ENCODE results near the gene CLK1. TPM values are rescaled to one million over a fixed set of nuclear protein-coding genes. Genes with fewer than 3 reads are reported as not detected.

The CLK1 gene
- polyA plus RNA-seq = 100 to 1,000 TPM in 3 of 4 donors, 10 to 100 TPM in 1; 76.0 to 281 (median 187) TPM
- long read RNA-seq, donor 1 = 0 reads
- long read RNA-seq, donor 2, partial matches to known transcripts = 10 of 26 reads
- long read RNA-seq, donor 2, other reads (novel, unspliced or antisense) = 0 of 26 reads
- long read RNA-seq, donor 3, transcript CLK1-214 (3 exons, 480 nt) = minor isoform, 5 of 45 reads
- long read RNA-seq, donor 3, transcript CLK1-201 (13 exons, 1,888 nt) = minor isoform, 5 of 45 reads
- long read RNA-seq, donor 3, transcript CLK1-208 (2 exons, 484 nt) = major isoform, 6 of 45 reads
- long read RNA-seq, donor 3, partial matches to known transcripts = 27 of 45 reads
- long read RNA-seq, donor 3, other reads (novel, unspliced or antisense) = 0 of 45 reads
- long read RNA-seq, donor 4, partial matches to known transcripts = 0 of 1 reads
- long read RNA-seq, donor 4, other reads (novel, unspliced or antisense) = 0 of 1 reads
- long read RNA-seq, donor 5, partial matches to known transcripts = 0 of 9 reads
- long read RNA-seq, donor 5, other reads (novel, unspliced or antisense) = 0 of 9 reads
- long read RNA-seq, donor 6, transcript CLK1-210 (11 exons, 3,208 nt) = minor isoform, 6 of 42 reads
- long read RNA-seq, donor 6, transcript CLK1-201 (13 exons, 1,888 nt) = major isoform, 14 of 42 reads
- long read RNA-seq, donor 6, partial matches to known transcripts = 16 of 42 reads
- long read RNA-seq, donor 6, other reads (novel, unspliced or antisense) = 0 of 42 reads
- long read RNA-seq, donor 7 = 0 reads
- long read RNA-seq, donor 8, partial matches to known transcripts = 0 of 8 reads
- long read RNA-seq, donor 8, other reads (novel, unspliced or antisense) = 0 of 8 reads
- long read RNA-seq, donor 9, transcript CLK1-201 (13 exons, 1,888 nt) = major isoform, 6 of 8 reads
- long read RNA-seq, donor 9, partial matches to known transcripts = 0 of 8 reads
- long read RNA-seq, donor 9, other reads (novel, unspliced or antisense) = 0 of 8 reads
- long read RNA-seq, donor 10, transcript CLK1-214 (3 exons, 480 nt) = minor isoform, 6 of 93 reads
- long read RNA-seq, donor 10, transcript CLK1-210 (11 exons, 3,208 nt) = minor isoform, 7 of 93 reads
- long read RNA-seq, donor 10, transcript CLK1-201 (13 exons, 1,888 nt) = major isoform, 25 of 93 reads
- long read RNA-seq, donor 10, partial matches to known transcripts = 44 of 93 reads
- long read RNA-seq, donor 10, other reads (novel, unspliced or antisense) = 0 of 93 reads

- 0 to 1% (median 1%) methylated on average over 80 to 89 of the region's 89 CpGs for WGBS, 3 donors
- H3K36me3 ChIP-seq (ENCODE audit: control insufficient read depth in 3 of 3, insufficient read depth in 2 of 3, low read depth in 1 of 3, low read length in 3 of 3) = peaks cover 2 to 19% (median 10%) of the 10 kb centered on the region in 3 donors
- no peaks in the 10 kb centered on the region for H3K9me3 ChIP-seq (ENCODE audit: control insufficient read depth in 2 of 2, insufficient read depth in 1 of 2, low read depth in 1 of 2, low read length in 1 of 2)
- no peaks in the 10 kb centered on the region for H3K27me3 ChIP-seq (ENCODE audit: control insufficient read depth in 3 of 3, insufficient read depth in 3 of 3, low read length in 3 of 3)
- H3K27ac ChIP-seq (ENCODE audit: low read depth in 1 of 3, low read length in 2 of 3) = peak within 1 kb of the TSS; percentile 98 to 100 (median 100)
- DNase-seq (peak; percentile 94 to 99), FAIRE-seq (no peak)
- H3K4me1 ChIP-seq (ENCODE audit: control insufficient read depth in 3 of 3, insufficient read depth in 2 of 3, low read depth in 1 of 3, low read length in 2 of 3) = peaks cover 0 to 13% (median 3%) of the 10 kb centered on the region in 3 donors
- H3K4me3 ChIP-seq (ENCODE audit: low read depth in 1 of 3, low read length in 3 of 3) = peak within 1 kb of the TSS; percentile 91 to 99 (median 93)
Observed at GRCh38 chr2:200864176-200865034, at the start of gene CLK1. Gene CLK1 (minus strand): TSS chr2:200864658. CDS start chr2:200861862, 2,796 bp downstream.

- Histone ChIP-seq H3K36me3 (ENCODE audit: control insufficient read depth in 3 of 3, insufficient read depth in 2 of 3, low read depth in 1 of 3, low read length in 3 of 3) (peaks cover 10 to 29% (median 12%) of the 10 kb centered on the region in 3 donors), H3K4me3 (ENCODE audit: low read depth in 1 of 3, low read length in 3 of 3) (no peak overlapping the region), H3K27me3 (ENCODE audit: control insufficient read depth in 3 of 3, insufficient read depth in 3 of 3, low read length in 3 of 3) (no peaks in the 10 kb centered on the region), H3K27ac (ENCODE audit: low read depth in 1 of 3, low read length in 2 of 3) (no peak overlapping the region), H3K4me1 (ENCODE audit: control insufficient read depth in 3 of 3, insufficient read depth in 2 of 3, low read depth in 1 of 3, low read length in 2 of 3) (no peaks in the 10 kb centered on the region), H3K9me3 (ENCODE audit: control insufficient read depth in 2 of 2, insufficient read depth in 1 of 2, low read depth in 1 of 2, low read length in 1 of 2) (no peaks in the 10 kb centered on the region)
- no peak for FAIRE-seq
- DNase-seq = no peak
Observed at GRCh38 chr2:200913654-200914053, 49.2 kb upstream of the CLK1 start.

- 97 to 99% (median 98%) methylated on average over 4 of the region's 4 CpGs for WGBS, 3 donors
- peaks cover 10 to 34% (median 14%) of the 10 kb centered on the region in 3 donors for H3K36me3 ChIP-seq (ENCODE audit: control insufficient read depth in 3 of 3, insufficient read depth in 2 of 3, low read depth in 1 of 3, low read length in 3 of 3)
- FAIRE-seq (no peak), DNase-seq (no peak)
- H3K27ac ChIP-seq (ENCODE audit: low read depth in 1 of 3, low read length in 2 of 3) = no peak overlapping the region
- no peaks in the 10 kb centered on the region for H3K27me3 ChIP-seq (ENCODE audit: control insufficient read depth in 3 of 3, insufficient read depth in 3 of 3, low read length in 3 of 3)
- no peaks in the 10 kb centered on the region for H3K9me3 ChIP-seq (ENCODE audit: control insufficient read depth in 2 of 2, insufficient read depth in 1 of 2, low read depth in 1 of 2, low read length in 1 of 2)
- no peaks in the 10 kb centered on the region for H3K4me1 ChIP-seq (ENCODE audit: control insufficient read depth in 3 of 3, insufficient read depth in 2 of 3, low read depth in 1 of 3, low read length in 2 of 3)
- no peak overlapping the region for H3K4me3 ChIP-seq (ENCODE audit: low read depth in 1 of 3, low read length in 3 of 3)
Observed at GRCh38 chr2:200909958-200910357, 45.5 kb upstream of the CLK1 start.

- Histone ChIP-seq H3K4me1 (ENCODE audit: control insufficient read depth in 3 of 3, insufficient read depth in 2 of 3, low read depth in 1 of 3, low read length in 2 of 3) (no peaks in the 10 kb centered on the region), H3K4me3 (ENCODE audit: low read depth in 1 of 3, low read length in 3 of 3) (no peak overlapping the region), H3K36me3 (ENCODE audit: control insufficient read depth in 3 of 3, insufficient read depth in 2 of 3, low read depth in 1 of 3, low read length in 3 of 3) (peaks cover 6 to 38% (median 11%) of the 10 kb centered on the region in 3 donors), H3K9me3 (ENCODE audit: control insufficient read depth in 2 of 2, insufficient read depth in 1 of 2, low read depth in 1 of 2, low read length in 1 of 2) (no peaks in the 10 kb centered on the region), H3K27me3 (ENCODE audit: control insufficient read depth in 3 of 3, insufficient read depth in 3 of 3, low read length in 3 of 3) (no peaks in the 10 kb centered on the region), H3K27ac (ENCODE audit: low read depth in 1 of 3, low read length in 2 of 3) (no peak overlapping the region)
- peak; percentile 74 to 78 for DNase-seq
- 36 to 53% (median 49%) methylated on average over 2 of the region's 2 CpGs for WGBS, 3 donors
- FAIRE-seq = no peak
Observed at GRCh38 chr2:200905618-200906296, 41.3 kb upstream of the CLK1 start.

- WGBS, 3 donors = 3 to 5% (median 4%) methylated on average over 4 of the region's 4 CpGs
- H3K4me3 ChIP-seq (ENCODE audit: low read depth in 1 of 3, low read length in 3 of 3) = no peak overlapping the region
- H3K27ac ChIP-seq (ENCODE audit: low read depth in 1 of 3, low read length in 2 of 3) = no peak overlapping the region
- FAIRE-seq = no peak
- H3K27me3 ChIP-seq (ENCODE audit: control insufficient read depth in 3 of 3, insufficient read depth in 3 of 3, low read length in 3 of 3) = no peaks in the 10 kb centered on the region
- H3K4me1 ChIP-seq (ENCODE audit: control insufficient read depth in 3 of 3, insufficient read depth in 2 of 3, low read depth in 1 of 3, low read length in 2 of 3) = no peaks in the 10 kb centered on the region
- no peaks in the 10 kb centered on the region for H3K9me3 ChIP-seq (ENCODE audit: control insufficient read depth in 2 of 2, insufficient read depth in 1 of 2, low read depth in 1 of 2, low read length in 1 of 2)
- DNase-seq = peak; percentile 84 to 89
- H3K36me3 ChIP-seq (ENCODE audit: control insufficient read depth in 3 of 3, insufficient read depth in 2 of 3, low read depth in 1 of 3, low read length in 3 of 3) = peaks cover 5 to 31% (median 9%) of the 10 kb centered on the region in 3 donors
Observed at GRCh38 chr2:200901459-200902072, 37.1 kb upstream of the CLK1 start.

GRCh38 chr2:200899482-200899881, 35.0 kb upstream of the CLK1 start:
- no peak for FAIRE-seq
- no peak for DNase-seq
- Histone ChIP-seq H3K4me1 (ENCODE audit: control insufficient read depth in 3 of 3, insufficient read depth in 2 of 3, low read depth in 1 of 3, low read length in 2 of 3) (no peaks in the 10 kb centered on the region), H3K27me3 (ENCODE audit: control insufficient read depth in 3 of 3, insufficient read depth in 3 of 3, low read length in 3 of 3) (no peaks in the 10 kb centered on the region), H3K27ac (ENCODE audit: low read depth in 1 of 3, low read length in 2 of 3) (no peak overlapping the region), H3K9me3 (ENCODE audit: control insufficient read depth in 2 of 2, insufficient read depth in 1 of 2, low read depth in 1 of 2, low read length in 1 of 2) (no peaks in the 10 kb centered on the region), H3K4me3 (ENCODE audit: low read depth in 1 of 3, low read length in 3 of 3) (no peak overlapping the region), H3K36me3 (ENCODE audit: control insufficient read depth in 3 of 3, insufficient read depth in 2 of 3, low read depth in 1 of 3, low read length in 3 of 3) (peaks cover 8 to 31% (median 12%) of the 10 kb centered on the region in 3 donors)
